Endometrial microvascular endothelial cells (primary cell): ENCODE data around the gene INAFM2. TPM values are rescaled to one million over a fixed set of nuclear protein-coding genes. Genes with fewer than 3 reads are reported as not detected.

Experiments
- in situ Hi-C: cut with HindIII; loops from 2 replicates; pipeline ENCODE4 v1.10.0; 2017; ENCODE audit warnings: low sequenced_read_pairs, low pct_unique_long_range_greater_than_20kb; ENCODE audit errors: inconsistent ontology term
- total RNA-seq: library from RNA; depleted of rRNA; stranded (reverse); fragments of >200 nt; gene quantifications from one replicate; pipeline ENCODE4 v1.2.3, GENCODE V29; 2015; ENCODE audit errors: inconsistent ontology term

The INAFM2 gene
- total RNA-seq, 1 donor from 2014 or later, result 15.1 TPM

GRCh38 chr15:40336744-40337122, 13.2 kb downstream of the INAFM2 start:
- in situ Hi-C loops, result no loop called here

- in situ Hi-C loops, result no loop called here
Observed at GRCh38 chr15:40337597-40337996, 14.1 kb downstream of the INAFM2 start.

GRCh38 chr15:40338041-40338657, 14.7 kb downstream of the INAFM2 start:
- in situ Hi-C loops, result no loop called here

- in situ Hi-C loops, result no loop called here
Observed at GRCh38 chr15:40338921-40339620, 15.6 kb downstream of the INAFM2 start.

- in situ Hi-C loops, result no loop called here
Observed at GRCh38 chr15:40339621-40339945, 16.1 kb downstream of the INAFM2 start.

- in situ Hi-C loops, result no loop called here
Observed at GRCh38 chr15:40340038-40340739, 16.7 kb downstream of the INAFM2 start.

- in situ Hi-C loops, result no loop called here
Observed at GRCh38 chr15:40340740-40341400, 17.4 kb downstream of the INAFM2 start, which contains the start of gene CCDC9B. Gene CCDC9B, minus strand, starts transcription at chr15:40340939. Its CDS starts 120 bp downstream, at chr15:40340819.

GRCh38 chr15:40342416-40343320, 19.2 kb downstream of the INAFM2 start:
- in situ Hi-C loops, result no loop called here

GRCh38 chr15:40343512-40343911, 20.0 kb downstream of the INAFM2 start:
- in situ Hi-C loops, result no loop called here

- in situ Hi-C loops, result no loop called here
Observed at GRCh38 chr15:40344217-40344616, 20.7 kb downstream of the INAFM2 start.

GRCh38 chr15:40344631-40345120, 21.2 kb downstream of the INAFM2 start:
- in situ Hi-C loops, result no loop called here

- in situ Hi-C loops, result no loop called here
Observed at GRCh38 chr15:40345225-40345866, 21.9 kb downstream of the INAFM2 start.

GRCh38 chr15:40345867-40346578, 22.5 kb downstream of the INAFM2 start:
- in situ Hi-C loops, result no loop called here

GRCh38 chr15:40346579-40347558, 23.4 kb downstream of the INAFM2 start:
- in situ Hi-C loops, result no loop called here

- in situ Hi-C loops, result no loop called here
Observed at GRCh38 chr15:40347559-40348473, 24.3 kb downstream of the INAFM2 start.
